Stimulated activated CD4-positive, alpha-beta T cell treated with anti-CD3 and anti-CD28 coated beads, Interleukin-12 subunit alpha, Interleukin-12 subunit beta, amount 100 ng/mL, for 48 hours (primary cell): ENCODE measurements around the gene DBR1.

Source experiments
- DNase-seq, 3 donors: peaks; one replicate each; pipeline ENCODE4 v3.0.0-alpha.2; 2020; ENCODE audit warnings: low read depth in 2 of 3, low spot score in 1 of 3

DBR1 gene

GRCh38 chr3:138124706-138125355, 49.9 kb downstream of the DBR1 start:
- no peak for DNase-seq

- DNase-seq = no peak
Measured at GRCh38 chr3:138124188-138124587, 50.5 kb downstream of the DBR1 start.

GRCh38 chr3:138119423-138119766, 55.3 kb downstream of the DBR1 start:
- DNase-seq = no peak

DNA sequence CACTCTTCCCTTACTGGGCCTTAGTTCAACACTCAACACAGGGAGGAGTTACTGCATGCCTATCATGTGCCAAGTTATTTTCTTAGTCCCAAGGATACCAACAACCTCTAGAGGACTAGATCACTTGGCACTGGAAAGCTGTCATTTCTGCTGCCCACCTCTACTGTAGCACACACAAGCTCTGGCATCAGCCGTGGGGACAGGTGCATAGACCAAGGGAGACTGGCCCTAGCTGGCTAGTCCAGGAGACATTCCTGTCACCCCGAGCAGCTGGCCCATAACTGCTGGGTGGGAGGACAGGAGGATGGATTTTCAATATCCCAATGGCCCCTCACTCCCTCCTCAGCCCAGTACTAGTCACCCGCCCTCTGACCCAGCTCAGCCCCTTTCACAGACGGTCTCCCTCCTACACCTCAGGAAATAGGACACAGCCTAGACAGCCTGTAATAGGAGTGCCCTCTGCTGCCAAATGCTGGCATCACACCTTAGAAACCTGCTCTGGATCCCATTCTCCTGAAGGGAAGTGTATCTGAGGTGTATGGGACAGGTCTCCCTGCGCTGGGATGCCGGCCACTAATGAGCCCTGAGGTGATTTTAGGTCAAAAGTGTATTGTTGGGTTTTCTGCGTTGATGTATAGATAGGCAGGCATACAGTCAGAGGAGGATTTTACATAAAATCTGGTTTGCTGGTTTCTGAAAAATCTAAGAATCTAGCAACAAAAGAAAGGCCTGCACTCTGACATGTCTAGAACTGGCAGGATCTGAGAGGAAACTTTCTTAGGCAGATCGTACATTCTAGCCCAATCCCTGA, 55.9 kb downstream of the DBR1 start:
- peak; percentile 34 to 68 (median 44) for DNase-seq

GRCh38 chr3:138114988-138115971, 59.4 kb downstream of the DBR1 start, which contains the start of gene DZIP1L:
TSS of gene DZIP1L (minus strand) at chr3:138115608. CDS start at chr3:138103971, 11,637 bp downstream.
- DNase-seq = peak in 1 of 3 donors; percentile 8

GRCh38 chr3:138114431-138114918, 60.2 kb downstream of the DBR1 start:
- DNase-seq = no peak

DNA sequence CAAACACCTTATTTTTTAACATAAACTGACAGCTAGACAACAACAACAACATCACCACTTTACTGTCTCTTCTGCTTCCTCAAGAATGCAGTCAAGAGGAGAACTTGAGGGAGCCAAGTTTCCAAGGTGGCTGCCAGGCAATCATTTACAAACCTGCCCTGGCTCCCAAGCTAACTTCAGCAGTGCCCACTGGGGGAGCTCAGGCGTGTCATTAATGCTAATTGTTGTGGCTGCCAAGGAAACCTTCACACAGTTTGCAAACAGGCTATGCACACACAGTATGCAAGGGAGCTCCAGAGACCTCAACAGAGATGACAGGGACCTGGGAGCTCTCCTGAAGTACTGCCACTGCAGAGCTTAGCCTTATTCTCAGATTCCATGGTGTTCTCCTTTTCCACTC, 61.4 kb downstream of the DBR1 start:
- DNase-seq = no peak

GRCh38 chr3:138112362-138112761, 62.4 kb downstream of the DBR1 start:
- no peak for DNase-seq
